ENCODE data around the gene DUOX1.

DUOX1 gene

DNA sequence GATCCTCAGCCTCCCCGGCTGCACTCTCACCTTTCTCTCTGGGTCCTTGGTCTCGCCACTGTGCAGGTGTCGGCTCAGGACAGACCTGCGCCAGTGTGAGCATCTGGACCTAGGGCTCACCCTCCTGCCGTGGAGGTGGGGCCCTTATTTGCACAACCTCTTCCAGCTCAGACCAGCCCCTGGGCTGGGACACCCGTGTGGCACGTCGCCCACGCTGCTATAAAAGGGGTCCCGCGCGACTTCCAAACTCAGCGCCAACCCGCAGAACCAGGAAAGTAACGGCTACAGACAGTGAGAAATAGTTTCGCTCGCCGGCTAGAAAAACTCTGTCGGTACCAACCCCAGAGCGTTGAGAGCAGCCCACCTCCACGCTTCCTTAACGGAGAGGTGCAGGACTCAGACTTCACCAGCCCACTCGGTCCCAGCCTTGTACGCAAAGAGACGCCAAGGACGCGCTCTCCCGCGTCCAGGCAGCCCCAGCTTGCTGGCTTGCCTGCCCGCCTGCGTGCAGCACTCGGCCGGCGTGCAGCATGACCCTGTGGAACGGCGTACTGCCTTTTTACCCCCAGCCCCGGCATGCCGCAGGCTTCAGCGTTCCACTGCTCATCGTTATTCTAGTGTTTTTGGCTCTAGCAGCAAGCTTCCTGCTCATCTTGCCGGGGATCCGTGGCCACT is 15.6 kb upstream of the DUOX1 start, which contains the start of the genes DUOX2 and DUOXA2:
TSS of gene DUOX2 (minus strand) at position 97 of the 675 bp plus-strand sequence. CDS start 761 bp downstream, outside the sequence.
TSS of gene DUOXA2 (plus strand) at position 251 of the 675 bp plus-strand sequence. CDS start at position 531, 280 bp downstream.
- TF ChIP-seq, protein P1, sequence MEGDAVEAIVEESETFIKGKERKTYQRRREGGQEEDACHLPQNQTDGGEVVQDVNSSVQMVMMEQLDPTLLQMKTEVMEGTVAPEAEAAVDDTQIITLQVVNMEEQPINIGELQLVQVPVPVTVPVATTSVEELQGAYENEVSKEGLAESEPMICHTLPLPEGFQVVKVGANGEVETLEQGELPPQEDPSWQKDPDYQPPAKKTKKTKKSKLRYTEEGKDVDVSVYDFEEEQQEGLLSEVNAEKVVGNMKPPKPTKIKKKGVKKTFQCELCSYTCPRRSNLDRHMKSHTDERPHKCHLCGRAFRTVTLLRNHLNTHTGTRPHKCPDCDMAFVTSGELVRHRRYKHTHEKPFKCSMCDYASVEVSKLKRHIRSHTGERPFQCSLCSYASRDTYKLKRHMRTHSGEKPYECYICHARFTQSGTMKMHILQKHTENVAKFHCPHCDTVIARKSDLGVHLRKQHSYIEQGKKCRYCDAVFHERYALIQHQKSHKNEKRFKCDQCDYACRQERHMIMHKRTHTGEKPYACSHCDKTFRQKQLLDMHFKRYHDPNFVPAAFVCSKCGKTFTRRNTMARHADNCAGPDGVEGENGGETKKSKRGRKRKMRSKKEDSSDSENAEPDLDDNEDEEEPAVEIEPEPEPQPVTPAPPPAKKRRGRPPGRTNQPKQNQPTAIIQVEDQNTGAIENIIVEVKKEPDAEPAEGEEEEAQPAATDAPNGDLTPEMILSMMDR (IDR thresholded peaks at IDR 0.05; ENCODE audit: low read depth, low read length): no peak
- no peak within 1 kb of the TSS for H3K4me3 ChIP-seq (ENCODE audit: low read depth, low read length)

DNA sequence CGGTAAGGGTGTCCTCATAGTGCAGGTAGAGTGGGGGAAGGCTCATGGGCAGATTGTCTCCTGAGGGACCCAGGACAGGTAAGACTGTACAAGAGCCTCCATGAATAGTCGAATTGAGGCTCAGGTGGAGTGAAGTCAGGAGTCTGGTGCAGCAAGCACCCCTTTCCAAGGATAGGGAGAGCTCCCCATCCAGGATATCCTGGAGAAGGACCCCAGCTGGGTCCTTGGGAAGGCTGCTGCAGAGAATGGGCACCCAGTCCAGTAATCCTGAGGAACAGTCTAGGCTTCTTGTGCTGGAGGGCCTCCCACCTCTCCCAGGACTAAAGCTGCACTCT is 15.1 kb upstream of the DUOX1 start:
- TF ChIP-seq, protein P1 (IDR thresholded peaks at IDR 0.05; ENCODE audit: low read depth, low read length): no peak
- no peak overlapping the region for H3K4me3 ChIP-seq (ENCODE audit: low read depth, low read length)

DNA sequence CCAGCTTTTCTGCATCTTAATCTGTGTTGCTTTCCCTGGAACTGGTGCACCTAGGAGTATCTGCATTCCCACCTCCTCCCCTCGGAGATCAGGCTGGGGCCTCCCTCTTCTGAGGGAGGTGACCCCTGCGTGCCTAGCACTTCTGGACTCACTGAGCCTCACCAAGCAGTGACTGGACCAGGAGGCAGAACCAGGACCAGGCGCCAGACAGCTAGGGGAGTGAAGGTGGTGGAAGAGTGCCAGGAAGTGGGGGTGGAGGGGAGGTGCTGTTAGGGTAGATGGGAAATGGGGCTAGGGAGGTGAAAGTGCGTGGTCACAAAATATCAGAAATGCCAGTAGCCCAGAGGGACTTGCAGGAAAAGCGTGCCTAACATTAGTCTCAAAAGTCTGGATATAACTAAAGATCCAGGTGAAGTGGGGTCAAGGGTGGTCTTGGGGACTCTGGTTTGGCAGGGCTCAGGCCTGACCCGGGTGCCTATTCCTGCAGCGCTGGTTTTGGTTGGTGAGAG is 14.4 kb upstream of the DUOX1 start:
- H3K4me3 ChIP-seq (ENCODE audit: low read depth, low read length): no peak overlapping the region
- TF ChIP-seq, protein P1 (IDR thresholded peaks at IDR 0.05; ENCODE audit: low read depth, low read length): no peak

DNA sequence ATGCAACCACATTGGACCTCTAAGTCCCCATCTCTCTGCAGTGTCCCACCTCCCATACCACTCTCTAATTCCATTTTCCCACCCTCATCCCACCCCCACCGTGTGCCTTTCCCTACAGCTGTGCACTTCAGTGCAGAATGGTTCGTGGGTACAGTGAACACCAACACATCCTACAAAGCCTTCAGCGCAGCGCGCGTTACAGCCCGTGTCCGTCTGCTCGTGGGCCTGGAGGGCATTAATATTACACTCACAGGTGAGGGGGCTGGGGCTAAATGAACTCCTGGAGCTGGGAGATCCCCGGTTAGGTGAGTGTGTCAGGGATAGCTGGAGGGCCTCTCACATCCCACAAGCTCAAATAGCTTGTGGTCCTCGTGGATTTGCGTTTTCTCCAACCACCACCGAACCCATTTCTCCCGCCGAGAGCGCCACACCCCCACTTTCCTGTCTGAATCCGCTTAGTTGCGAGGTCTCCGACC is 13.8 kb upstream of the DUOX1 start:
- H3K4me3 ChIP-seq (ENCODE audit: low read depth, low read length): no peak overlapping the region

GRCh38 chr15:45116482-45117307 is 13.1 kb upstream of the DUOX1 start:
- TF ChIP-seq, protein P1 (IDR thresholded peaks at IDR 0.05; ENCODE audit: low read depth, low read length): no peak
- H3K4me3 ChIP-seq (ENCODE audit: low read depth, low read length): no peak overlapping the region

More for the DNA sequence above, 13.8 kb upstream of the DUOX1 start:
- TF ChIP-seq, protein P1 (IDR thresholded peaks at IDR 0.05; ENCODE audit: low read depth, low read length): no peak

DNA sequence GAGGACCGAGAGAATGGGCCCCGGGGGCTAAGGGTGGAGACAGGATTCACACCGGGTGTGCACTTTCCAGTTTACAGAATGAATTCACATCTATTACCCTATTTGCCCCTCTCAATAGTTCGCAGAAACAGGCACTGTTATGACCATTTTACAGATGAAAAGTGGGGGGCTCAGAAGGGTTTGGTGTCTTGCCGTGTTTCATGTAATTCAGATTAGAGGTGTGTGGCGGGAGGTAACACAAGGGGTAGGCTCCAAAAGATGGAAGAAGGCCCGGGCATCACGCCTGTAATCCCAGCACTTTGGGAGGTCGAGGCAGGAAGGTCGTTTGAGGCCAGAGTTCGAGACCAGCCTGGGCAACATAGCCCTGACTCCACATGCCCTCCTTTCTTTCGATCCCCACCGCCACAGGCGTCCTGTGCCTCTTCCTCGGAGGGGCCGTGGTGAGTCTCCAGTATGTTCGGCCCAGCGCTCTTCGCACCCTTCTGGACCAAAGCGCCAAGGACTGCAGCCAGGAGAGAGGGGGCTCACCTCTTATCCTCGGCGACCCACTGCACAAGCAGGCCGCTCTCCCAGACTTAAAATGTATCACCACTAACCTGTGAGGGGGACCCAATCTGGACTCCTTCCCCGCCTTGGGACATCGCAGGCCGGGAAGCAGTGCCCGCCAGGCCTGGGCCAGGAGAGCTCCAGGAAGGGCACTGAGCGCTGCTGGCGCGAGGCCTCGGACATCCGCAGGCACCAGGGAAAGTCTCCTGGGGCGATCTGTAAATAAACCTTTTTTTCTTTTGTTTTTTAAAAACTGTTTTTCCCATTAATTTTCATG is 12.3 kb upstream of the DUOX1 start:
- TF ChIP-seq, protein P1 (IDR thresholded peaks at IDR 0.05; ENCODE audit: low read depth, low read length): no peak
- no peak overlapping the region for H3K4me3 ChIP-seq (ENCODE audit: low read depth, low read length)

Data from WI38 (cell line).